GM12878 (cell line): Measurements from ENCODE around the gene IER3. TPM values are rescaled to one million over a fixed set of nuclear protein-coding genes. Genes with fewer than 3 reads are reported as not detected.
"Not testable (repeated sequence)": the region's sequence is repeated elsewhere in the genome, so short reads cannot be mapped to it uniquely, and the experiment has no call there.

Source experiments
- ATAC-seq: fragments of 200-7000 bp; cut with Tn5 transposase; 3 replicates; pipeline ENCODE4 v1.9.1; 2020; ENCODE audit warnings: mild to moderate bottlenecking, moderate library complexity
- BruUV-seq: library from RNA; stranded (reverse); fragments of 400-500 nt; replicated peaks from 2 replicates; lab custom pipeline; 2021; lab: Mats Ljungman, UMichigan
- CTCF ChIA-PET: fragments of 300-600 bp; sonication (Branson Sonifier 250); formaldehyde crosslinking; extraction: SDS; loops from one replicate; lab custom pipeline; 2021; ENCODE audit warnings: inconsistent platforms; lab: Yijun Ruan, JAX
- POLR2A ChIA-PET: fragments of 350-600 bp; formaldehyde crosslinking; extraction: SDS; loops from one replicate; lab custom pipeline; 2021; ENCODE audit warnings: inconsistent platforms; lab: Charles Lee
- RAD21 ChIA-PET: fragments of 300-600 bp; sonication (Branson Sonifier 250); formaldehyde crosslinking; loops from one replicate; lab custom pipeline; 2023; ENCODE audit warnings: antibody characterized with exemption; ENCODE audit not compliant: unreplicated experiment; lab: Charles Lee
- SMC1A ChIA-PET: fragments of 300-600 bp; sonication (Branson Sonifier 250); formaldehyde crosslinking; loops from one replicate; lab custom pipeline; 2023; ENCODE audit not compliant: unreplicated experiment, uncharacterized antibody; lab: Charles Lee
- DNase-seq: peaks from one replicate; pipeline ENCODE4 v3.0.0-alpha.2; 2011; ENCODE audit warnings: low read depth, low spot score
- FAIRE-seq: peaks from 3 replicates; lab custom pipeline; 2011; peaks lifted over from hg19 to GRCh38; lab: Jason Lieb, UNC
- H2AFZ ChIP-seq: 2 replicates; pipeline ENCODE4 v1.6.0; 2011; ENCODE audit warnings: low read depth, low read length, control low read depth; ENCODE audit not compliant: control insufficient read depth
- H3K27ac ChIP-seq: 2 replicates; pipeline ENCODE4 v1.5.1; 2011; ENCODE audit warnings: control low read depth; ENCODE audit not compliant: control insufficient read depth, insufficient read depth
- H3K27me3 ChIP-seq, 2 experiments: replicated peaks in 1 of 2; 2 replicates each; pipeline versions ENCODE4 v1.6.0 to v1.6.1; 2011; ENCODE audit warnings: low read length in 1 of 2; ENCODE audit not compliant: control insufficient read depth in 2 of 2, insufficient read depth in 2 of 2
- H3K36me3 ChIP-seq, 2 experiments: 2 replicates each; pipeline ENCODE4 v1.5.1; 2011; ENCODE audit warnings: low read length in 1 of 2; ENCODE audit not compliant: control insufficient read depth in 2 of 2, insufficient read depth in 2 of 2
- H3K4me1 ChIP-seq: 2 replicates; pipeline ENCODE4 v1.6.1; 2011; ENCODE audit warnings: mild to moderate bottlenecking, low read length, moderate library complexity, mixed read lengths; ENCODE audit not compliant: control insufficient read depth, insufficient read depth
- H3K4me2 ChIP-seq: 2 replicates; pipeline ENCODE4 v1.6.0; 2011; ENCODE audit warnings: control low read depth; ENCODE audit not compliant: control insufficient read depth, insufficient read depth
- H3K4me3 ChIP-seq: fragments of 200-600 bp; sonication (generic); 2 replicates; pipeline ENCODE4 v1.5.1; 2016
- H3K79me2 ChIP-seq: 2 replicates; pipeline ENCODE4 v1.6.0; 2011; ENCODE audit warnings: low read length; ENCODE audit not compliant: control insufficient read depth, insufficient read depth
- H3K9ac ChIP-seq: 2 replicates; pipeline ENCODE4 v1.8.0; 2011; ENCODE audit warnings: low read length, control low read depth, mixed read lengths; ENCODE audit not compliant: control insufficient read depth, insufficient read depth
- H3K9me3 ChIP-seq: replicated peaks from 3 replicates; pipeline ENCODE4 v1.5.1; 2011; ENCODE audit warnings: mild to moderate bottlenecking, low read length; ENCODE audit not compliant: control insufficient read depth, insufficient read depth
- H4K20me1 ChIP-seq: 2 replicates; pipeline ENCODE4 v1.6.0; 2011; ENCODE audit not compliant: control insufficient read depth, insufficient read depth
- ESRRA ChIP-seq: IDR thresholded peaks from 2 replicates; pipeline ENCODE4 v1.6.1; 2012; ENCODE audit warnings: mild to moderate bottlenecking, low read length, improper control_type of control experiment
- HCFC1 ChIP-seq: fragments of 150-350 bp; IDR thresholded peaks from 2 replicates; pipeline ENCODE4 v1.6.1; 2014; ENCODE audit warnings: low read length
- IKZF2 ChIP-seq, 2 experiments: fragments of 450-650 bp; IDR thresholded peaks; 2 replicates each; pipeline ENCODE4 v1.6.1; 2017; ENCODE audit warnings: mild to moderate bottlenecking in 2 of 2, moderate library complexity in 2 of 2
- KLF5 ChIP-seq: fragments of 450-650 bp; IDR thresholded peaks from 2 replicates; pipeline ENCODE4 v1.6.1; 2014; ENCODE audit warnings: mild to moderate bottlenecking; ENCODE audit not compliant: partially characterized antibody
- LARP7 ChIP-seq: fragments of 450-650 bp; IDR thresholded peaks from 2 replicates; pipeline ENCODE4 v1.6.1; 2017; ENCODE audit warnings: mild to moderate bottlenecking
- MTA2 ChIP-seq: fragments of 450-650 bp; IDR thresholded peaks from 2 replicates; pipeline ENCODE4 v1.6.1; 2016; ENCODE audit warnings: low read depth, mild to moderate bottlenecking, moderate library complexity
- MYC ChIP-seq: IDR thresholded peaks from 2 replicates; pipeline ENCODE4 v1.6.1; 2011; ENCODE audit warnings: mild to moderate bottlenecking, low read length, moderate library complexity, inconsistent platforms; ENCODE audit not compliant: insufficient read depth, insufficient replicate concordance, insufficient read length, severe bottlenecking
- ZNF24 ChIP-seq: fragments of 450-650 bp; IDR thresholded peaks from 2 replicates; pipeline ENCODE4 v1.6.1; 2017; ENCODE audit warnings: antibody characterized with exemption, mild to moderate bottlenecking
- ZNF687 ChIP-seq: fragments of 450-650 bp; IDR thresholded peaks from 2 replicates; pipeline ENCODE4 v1.6.1; 2017; ENCODE audit warnings: mild to moderate bottlenecking, moderate library complexity
- WGBS: methylation state at CpG from one replicate; pipeline ENCODE4 v1.1.6; 2016; ENCODE audit warnings: low lambda C conversion rate; ENCODE audit not compliant: insufficient replicate concordance, insufficient coverage; ENCODE audit errors: missing lambda C conversion rate; 5-methylcytosine and 5-hydroxymethylcytosine counted together
- in situ Hi-C: fragments of 300-500 bp; cut with MboI; formaldehyde crosslinking; loops from 9 replicates; pipeline ENCODE4 v1.14.3; 2018; ENCODE audit warnings: mixed read lengths
- intact Hi-C: fragments of 100-400 bp; cut with micrococcal nuclease; formaldehyde crosslinking; loops from one replicate; pipeline ENCODE4 v1.14.2; 2022; ENCODE audit not compliant: unreplicated experiment
- polyA plus RNA-seq, 11 experiments: library from polyadenylated mRNA; depleted of rRNA in 4 of 11; unstranded in 6 of 11; stranded (reverse) in 5 of 11; fragments of >200 nt; fragmentation: Nextera tagmentation in 4 of 11; fragmentation: Illumina TruSeq in 1 of 11; extraction: Ambion mirVana in 4 of 11; extraction: Trizol in 1 of 11; gene quantifications; 1 replicate in 1 of 11; 2 replicates in 10 of 11; pipeline versions ENCODE4 v1.2.1 to v1.2.3, GENCODE V29; 2011 to 2016; ENCODE audit warnings: inconsistent platforms in 2 of 11, missing spikeins in 2 of 11, low read depth in 1 of 11
- total RNA-seq, 4 experiments: library from RNA; depleted of rRNA in 3 of 4; stranded (reverse); fragments of >200 nt in 3 of 4; fragmentation: Illumina TruSeq in 1 of 4; extraction: Trizol in 1 of 4; gene quantifications; 2 replicates each; pipeline versions ENCODE4 v1.2.1 to v1.2.3, GENCODE V29; 2013 to 2021

The IER3 gene
- total and polyA plus RNA-seq, 10 of the 15 experiments (the other 5 are each of a cell fraction or from before 2014, with no cell fraction given), result 1.9 to 100 (median 32.3) TPM

GRCh38 chr6:30764490-30765043 is 20.2 kb upstream of the IER3 start:
- SMC1A ChIA-PET, result interaction anchor here (0.8 to 9.7 kb wide), 8 partner anchors 17 to 62 kb away, joined by 3 to 217 read pairs (median 6); partner anchors contain the start of gene FLOT1
- H3K4me2 ChIP-seq, DNase-seq, H3K27ac ChIP-seq, H3K36me3 ChIP-seq, FAIRE-seq, H4K20me1 ChIP-seq, H2AFZ ChIP-seq, H3K9me3 ChIP-seq, in situ Hi-C loops, H3K27me3 ChIP-seq: not testable (repeated sequence)
- 66% methylated on average over 13 of the region's 13 CpGs for WGBS
- RAD21 ChIA-PET, result interaction anchor here (0.7 to 2.7 kb wide), 6 partner anchors 27 to 57 kb away, joined by 3 to 19 read pairs (median 10); no protein-coding TSS in a partner anchor
- TF ChIP-seq MTA2, result peak; percentile 20; the same call in 1 of the 2 replicates
- TF ChIP-seq IKZF2 (IDR thresholded peaks at IDR 0.05), result 0 out of 4 replicates have a peak, but pooled peaks have one; percentile 7 to 32
- TF ChIP-seq, all 136 proteins: peak for 2; not testable (repeated sequence) for 134
- H3K9ac ChIP-seq, intact Hi-C loops, H3K79me2 ChIP-seq, BruUV-seq, H3K4me3 ChIP-seq, ATAC-seq: not testable (repeated sequence)
- POLR2A ChIA-PET, result interaction anchor here (0.7 to 4.2 kb wide), 10 partner anchors 15 to 77 kb away, joined by 3 to 49 read pairs (median 5); partner anchors contain the start of gene MDC1
- H3K4me1 ChIP-seq, result peaks cover 37% of the 10 kb centered on the region
- CTCF ChIA-PET, result interaction anchor here (0.7 to 2.7 kb wide), 11 partner anchors 9 to 63 kb away, joined by 3 to 12 read pairs (median 6); partner anchors contain the start of gene IER3

DNA sequence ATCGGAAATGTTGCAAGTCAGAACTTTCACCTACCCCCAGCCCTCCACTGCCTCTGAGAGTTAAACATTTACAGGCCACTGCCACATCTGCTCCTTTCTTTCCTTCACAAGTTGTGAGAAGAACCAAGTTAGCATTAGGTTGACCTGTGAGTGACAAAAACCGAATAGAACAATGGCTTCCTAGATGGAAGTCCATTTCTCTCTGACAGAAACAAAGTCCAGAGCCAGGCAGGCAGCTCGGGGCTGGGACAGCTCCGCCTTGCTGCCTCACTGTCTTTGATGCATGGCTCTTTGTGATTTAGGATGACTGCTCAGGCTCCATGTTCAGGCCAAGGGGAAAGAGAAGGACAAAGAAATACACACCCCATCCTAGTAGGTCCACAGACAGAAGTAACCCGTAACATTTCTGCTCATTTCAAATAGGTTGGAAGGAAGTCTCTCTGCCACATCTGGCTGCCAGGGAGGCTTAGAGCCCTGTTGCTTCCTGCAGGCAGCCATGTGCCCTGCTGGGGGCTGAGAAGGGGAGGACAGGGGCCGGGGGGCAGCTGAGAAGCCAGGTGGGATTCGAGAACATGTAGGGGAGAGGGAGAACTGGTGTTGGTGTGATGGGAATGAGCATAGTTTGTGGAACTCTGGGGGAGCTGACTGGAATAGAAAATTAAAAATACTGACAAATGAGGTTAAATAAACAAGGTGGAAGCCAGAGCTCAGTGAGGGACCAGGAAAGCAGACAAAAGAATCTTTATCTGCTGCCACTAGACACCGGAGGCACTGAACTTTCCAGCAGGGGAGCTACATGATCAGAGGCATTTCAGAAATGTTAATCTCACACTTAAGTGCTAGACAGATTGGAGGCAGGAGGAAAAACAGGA is 19.5 kb upstream of the IER3 start:
- WGBS, result 46% methylated on average over 8 of the region's 8 CpGs
- H3K27me3 ChIP-seq, result no peaks in the 10 kb centered on the region
- in situ Hi-C loops (no loop called here), intact Hi-C loops (no loop called here)
- H3K9me3 ChIP-seq, result no peaks in the 10 kb centered on the region; the same call in 2 of the 3 replicates
- no peaks in the 10 kb centered on the region for H3K79me2 ChIP-seq
- H4K20me1 ChIP-seq, result no peaks in the 10 kb centered on the region
- H3K4me2 ChIP-seq, result no peak overlapping the region
- BruUV-seq, result TSS peak; percentile 76
- ATAC-seq (peak; percentile 37), FAIRE-seq (no peak), DNase-seq (peak; percentile 66)
- RAD21 ChIA-PET, result interaction anchor here (0.7 to 2.7 kb wide), 10 partner anchors 11 to 85 kb away, joined by 3 to 19 read pairs (median 4); partner anchors contain the start of gene FLOT1
- H3K9ac ChIP-seq, result no peak overlapping the region
- no peak overlapping the region for H2AFZ ChIP-seq
- H3K4me1 ChIP-seq, result peaks cover 37% of the 10 kb centered on the region
- SMC1A ChIA-PET, result interaction anchor here (0.8 to 9.7 kb wide), 10 partner anchors 18 to 63 kb away, joined by 3 to 217 read pairs (median 6); partner anchors contain the start of gene FLOT1
- CTCF ChIA-PET, result interaction anchor here (0.7 to 2.7 kb wide), 13 partner anchors 9 to 64 kb away, joined by 3 to 12 read pairs (median 6); partner anchors contain the start of gene IER3
- H3K36me3 ChIP-seq, result no peaks in the 10 kb centered on the region
- no peak overlapping the region for H3K4me3 ChIP-seq
- no peak overlapping the region for H3K27ac ChIP-seq
- POLR2A ChIA-PET, result interaction anchor here (0.6 to 4.2 kb wide), 15 partner anchors 15 to 149 kb away, joined by 3 to 49 read pairs (median 4); partner anchors contain the start of genes FLOT1 and MDC1
- no peak for TF ChIP-seq LARP7
- TF ChIP-seq ZNF687, result peak; percentile 90
- TF ChIP-seq HCFC1, result no peak
- no peak for TF ChIP-seq KLF5
- no peak for TF ChIP-seq ESRRA
- no peak for TF ChIP-seq MYC
- TF ChIP-seq ZNF24, result no peak
